ENCODE results near the gene IFT172.
"Not testable (repeated sequence)": the region's sequence is repeated elsewhere in the genome, so short reads cannot be mapped to it uniquely, and the experiment has no call there.

The IFT172 gene, protein sequence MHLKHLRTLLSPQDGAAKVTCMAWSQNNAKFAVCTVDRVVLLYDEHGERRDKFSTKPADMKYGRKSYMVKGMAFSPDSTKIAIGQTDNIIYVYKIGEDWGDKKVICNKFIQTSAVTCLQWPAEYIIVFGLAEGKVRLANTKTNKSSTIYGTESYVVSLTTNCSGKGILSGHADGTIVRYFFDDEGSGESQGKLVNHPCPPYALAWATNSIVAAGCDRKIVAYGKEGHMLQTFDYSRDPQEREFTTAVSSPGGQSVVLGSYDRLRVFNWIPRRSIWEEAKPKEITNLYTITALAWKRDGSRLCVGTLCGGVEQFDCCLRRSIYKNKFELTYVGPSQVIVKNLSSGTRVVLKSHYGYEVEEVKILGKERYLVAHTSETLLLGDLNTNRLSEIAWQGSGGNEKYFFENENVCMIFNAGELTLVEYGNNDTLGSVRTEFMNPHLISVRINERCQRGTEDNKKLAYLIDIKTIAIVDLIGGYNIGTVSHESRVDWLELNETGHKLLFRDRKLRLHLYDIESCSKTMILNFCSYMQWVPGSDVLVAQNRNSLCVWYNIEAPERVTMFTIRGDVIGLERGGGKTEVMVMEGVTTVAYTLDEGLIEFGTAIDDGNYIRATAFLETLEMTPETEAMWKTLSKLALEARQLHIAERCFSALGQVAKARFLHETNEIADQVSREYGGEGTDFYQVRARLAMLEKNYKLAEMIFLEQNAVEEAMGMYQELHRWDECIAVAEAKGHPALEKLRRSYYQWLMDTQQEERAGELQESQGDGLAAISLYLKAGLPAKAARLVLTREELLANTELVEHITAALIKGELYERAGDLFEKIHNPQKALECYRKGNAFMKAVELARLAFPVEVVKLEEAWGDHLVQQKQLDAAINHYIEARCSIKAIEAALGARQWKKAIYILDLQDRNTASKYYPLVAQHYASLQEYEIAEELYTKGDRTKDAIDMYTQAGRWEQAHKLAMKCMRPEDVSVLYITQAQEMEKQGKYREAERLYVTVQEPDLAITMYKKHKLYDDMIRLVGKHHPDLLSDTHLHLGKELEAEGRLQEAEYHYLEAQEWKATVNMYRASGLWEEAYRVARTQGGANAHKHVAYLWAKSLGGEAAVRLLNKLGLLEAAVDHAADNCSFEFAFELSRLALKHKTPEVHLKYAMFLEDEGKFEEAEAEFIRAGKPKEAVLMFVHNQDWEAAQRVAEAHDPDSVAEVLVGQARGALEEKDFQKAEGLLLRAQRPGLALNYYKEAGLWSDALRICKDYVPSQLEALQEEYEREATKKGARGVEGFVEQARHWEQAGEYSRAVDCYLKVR (N-terminal part only)

DNA sequence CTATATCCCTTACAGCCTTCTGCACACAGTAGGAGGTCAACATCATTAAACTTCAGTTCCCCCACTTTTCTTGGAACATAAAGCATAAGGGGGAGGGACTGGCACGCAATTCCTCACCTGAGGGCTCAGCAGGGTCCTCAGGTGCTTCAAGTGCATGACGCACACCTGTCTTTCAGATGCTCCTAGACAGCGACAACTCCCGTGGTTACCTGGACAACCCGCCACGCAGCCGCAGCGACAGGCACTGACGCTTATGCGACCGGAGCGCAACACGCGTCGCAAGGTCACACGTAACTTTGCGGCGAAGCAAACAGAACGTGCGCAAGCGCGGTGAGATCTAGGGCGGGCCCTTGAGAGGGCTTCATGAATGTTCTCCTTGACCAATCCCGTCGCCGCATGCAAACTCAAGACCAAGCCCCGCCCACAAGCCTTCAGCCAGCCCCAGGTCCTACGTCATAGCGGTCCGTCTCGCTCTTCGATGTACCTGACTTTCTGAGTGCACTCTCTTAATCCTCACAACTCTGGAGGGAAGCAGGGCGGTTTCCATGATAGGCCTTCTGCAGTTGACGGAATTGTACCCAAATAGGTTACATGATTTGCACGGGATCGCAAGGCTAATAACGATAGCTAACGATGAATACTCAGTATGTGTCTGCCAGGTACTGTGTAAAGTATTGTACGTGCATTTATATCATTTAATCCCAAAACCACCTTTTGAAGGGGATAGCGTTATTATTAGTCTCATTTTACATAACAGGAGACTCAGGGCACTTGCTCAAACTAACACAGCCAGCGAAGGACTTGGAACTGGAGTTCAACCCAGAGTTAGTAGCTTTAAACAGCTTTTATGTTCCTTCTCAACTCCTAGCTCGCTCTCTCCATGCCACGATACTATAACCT is at the start of gene IFT172:
IFT172 (minus strand) TSS at position 246 of the 900 bp plus-strand sequence; CDS start at position 156, 90 bp downstream.
- peak; percentile 98 for DNase-seq (ENCODE audit: low read depth)

DNA sequence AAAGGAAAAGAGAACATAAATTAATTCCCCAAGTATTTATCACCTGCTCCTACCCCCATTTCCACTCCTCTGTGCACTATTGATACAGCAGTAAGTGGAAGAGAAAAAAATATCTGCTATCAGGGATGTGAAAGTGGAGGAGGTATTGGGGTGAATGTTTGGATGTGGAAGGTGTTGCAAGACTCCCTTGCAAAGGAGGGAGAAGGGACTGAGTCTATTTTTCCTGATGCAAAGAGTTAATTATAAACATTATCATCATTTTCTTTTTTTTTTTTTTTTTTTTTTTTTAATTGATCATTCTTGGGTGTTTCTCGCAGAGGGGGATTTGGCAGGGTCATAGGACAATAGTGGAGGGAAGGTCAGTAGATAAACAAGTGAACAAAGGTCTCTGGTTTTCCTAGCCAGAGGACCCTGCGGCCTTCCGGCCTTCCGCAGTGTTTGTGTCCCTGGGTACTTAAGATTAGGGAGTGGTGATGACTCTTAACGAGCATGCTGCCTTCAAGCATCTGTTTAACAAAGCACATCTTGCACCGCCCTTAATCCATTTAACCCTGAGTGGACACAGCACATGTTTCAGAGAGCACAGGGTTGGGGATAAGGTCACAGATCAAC is 49.4 kb upstream of the IFT172 start:
- DNase-seq (ENCODE audit: low read depth): not testable (repeated sequence)

DNA sequence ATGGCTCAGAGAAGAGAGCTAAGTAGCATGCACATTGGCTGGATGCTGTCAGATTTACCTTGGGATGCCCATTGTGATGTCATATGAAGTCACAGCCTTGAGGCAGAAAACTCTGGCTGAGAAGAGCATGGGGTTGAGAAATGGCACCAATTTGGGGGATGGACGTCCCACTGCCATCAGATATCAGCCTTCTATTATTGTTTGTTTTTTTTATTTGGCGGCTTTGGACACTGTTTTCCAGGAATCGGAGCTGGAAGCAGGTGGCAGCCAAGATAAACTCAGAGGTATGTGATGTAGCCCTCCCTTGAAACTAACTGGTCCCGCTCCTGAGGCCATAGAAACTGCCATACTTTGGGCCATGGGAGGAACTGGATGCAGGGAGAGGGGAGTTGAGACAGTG is 47.7 kb upstream of the IFT172 start:
- DNase-seq (ENCODE audit: low read depth): no peak

DNA sequence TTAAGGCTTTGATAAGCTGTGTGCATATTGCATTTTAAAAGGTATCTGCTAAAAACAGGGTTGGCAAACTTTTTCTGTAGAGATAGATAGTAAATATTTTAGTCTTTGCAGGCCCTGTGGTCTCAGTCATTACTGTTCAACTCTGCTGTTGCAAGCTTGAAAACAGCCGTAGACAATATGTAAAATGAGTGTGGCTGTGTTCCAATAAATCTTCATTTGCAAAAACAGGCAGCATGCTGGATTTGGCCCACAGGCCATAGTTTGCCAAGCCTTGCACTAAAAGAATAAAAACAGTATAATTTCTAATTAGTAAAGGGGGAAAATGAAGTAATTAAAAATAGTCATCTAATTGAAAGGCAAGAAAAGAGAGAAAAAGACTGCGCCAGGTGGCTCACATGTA is 42.4 kb upstream of the IFT172 start:
- no peak for DNase-seq (ENCODE audit: low read depth)

DNA sequence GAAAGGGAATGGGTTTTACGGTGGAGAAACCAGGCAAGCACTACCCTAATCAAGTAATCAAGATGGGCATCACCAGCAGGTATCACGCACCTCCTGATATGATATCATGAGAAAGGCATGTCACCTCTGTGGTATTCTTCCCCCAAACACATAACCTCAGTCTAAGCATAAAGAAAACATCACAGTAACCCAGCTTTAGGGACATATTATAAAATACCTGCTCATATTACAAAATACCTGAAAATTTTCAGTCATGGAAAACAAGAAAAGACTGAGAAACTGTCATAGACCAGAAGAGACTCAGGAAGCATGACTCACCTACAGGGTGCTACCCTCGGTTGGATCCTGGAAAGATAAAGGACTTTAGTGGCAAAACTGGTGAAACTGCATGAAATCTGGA is 37.6 kb upstream of the IFT172 start:
- DNase-seq (ENCODE audit: low read depth): no peak

DNA sequence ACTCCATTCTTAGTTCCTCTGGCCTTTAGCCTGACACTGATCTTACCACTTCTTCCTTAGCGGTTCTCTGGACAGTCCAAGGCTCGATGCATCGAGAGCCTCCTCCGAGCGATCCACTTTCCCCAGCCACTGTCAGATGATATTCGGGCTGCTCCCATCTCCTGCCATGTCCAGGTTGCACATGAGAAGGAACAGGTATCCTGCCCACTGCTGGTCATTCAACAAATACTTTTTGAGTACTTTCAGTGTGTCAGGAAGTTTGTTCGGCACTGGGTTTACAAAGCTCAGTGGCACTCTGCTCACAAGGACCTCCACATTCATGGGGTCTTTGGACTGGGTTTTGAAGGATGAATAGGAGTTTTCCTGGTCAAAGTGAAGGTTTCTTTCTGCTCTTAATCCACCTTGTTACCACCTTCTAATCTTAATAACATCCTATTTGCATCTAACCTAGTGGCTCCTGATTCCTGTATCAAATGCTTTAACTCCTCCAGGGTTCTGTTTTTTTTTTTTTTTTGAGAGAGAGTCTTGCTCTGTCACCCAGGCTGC is 32.9 kb upstream of the IFT172 start:
- DNase-seq (ENCODE audit: low read depth): no peak

DNA sequence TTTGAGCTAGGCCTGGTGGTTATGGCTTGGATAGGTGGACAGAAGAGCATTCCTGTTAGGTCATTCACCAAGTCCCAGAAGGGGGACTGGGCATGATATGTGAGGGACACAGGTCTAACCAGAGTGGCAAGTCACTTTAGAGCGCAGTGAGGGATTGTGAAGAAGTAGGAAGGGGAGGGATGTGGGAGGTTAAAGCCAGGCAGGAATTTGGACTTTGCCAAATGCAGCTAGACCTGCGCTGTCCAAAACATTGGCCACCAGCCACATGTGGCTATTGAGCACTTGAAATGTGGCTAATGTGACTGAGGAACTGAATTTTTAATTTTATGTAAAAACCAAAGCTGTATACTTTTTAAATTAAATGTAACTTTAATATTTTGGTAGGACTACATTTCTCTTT is 30.8 kb upstream of the IFT172 start:
- DNase-seq (ENCODE audit: low read depth): no peak

DNA sequence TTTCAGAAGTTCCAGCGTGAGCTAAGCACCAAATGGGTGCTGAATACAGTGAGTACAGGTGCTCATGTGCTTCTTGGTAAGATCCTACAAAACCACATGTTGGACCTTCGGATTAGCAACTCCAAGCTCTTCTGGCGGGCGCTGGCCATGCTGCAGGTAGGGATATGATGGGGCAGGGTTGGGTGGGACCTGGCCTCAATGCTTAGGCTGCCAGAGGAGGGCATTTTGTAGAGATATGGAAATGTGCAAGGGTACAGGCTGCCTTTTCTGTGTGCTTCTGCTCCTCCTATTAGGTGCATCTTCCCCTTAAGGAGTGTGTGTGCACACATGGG is 29.2 kb upstream of the IFT172 start:
- no peak for DNase-seq (ENCODE audit: low read depth)

DNA sequence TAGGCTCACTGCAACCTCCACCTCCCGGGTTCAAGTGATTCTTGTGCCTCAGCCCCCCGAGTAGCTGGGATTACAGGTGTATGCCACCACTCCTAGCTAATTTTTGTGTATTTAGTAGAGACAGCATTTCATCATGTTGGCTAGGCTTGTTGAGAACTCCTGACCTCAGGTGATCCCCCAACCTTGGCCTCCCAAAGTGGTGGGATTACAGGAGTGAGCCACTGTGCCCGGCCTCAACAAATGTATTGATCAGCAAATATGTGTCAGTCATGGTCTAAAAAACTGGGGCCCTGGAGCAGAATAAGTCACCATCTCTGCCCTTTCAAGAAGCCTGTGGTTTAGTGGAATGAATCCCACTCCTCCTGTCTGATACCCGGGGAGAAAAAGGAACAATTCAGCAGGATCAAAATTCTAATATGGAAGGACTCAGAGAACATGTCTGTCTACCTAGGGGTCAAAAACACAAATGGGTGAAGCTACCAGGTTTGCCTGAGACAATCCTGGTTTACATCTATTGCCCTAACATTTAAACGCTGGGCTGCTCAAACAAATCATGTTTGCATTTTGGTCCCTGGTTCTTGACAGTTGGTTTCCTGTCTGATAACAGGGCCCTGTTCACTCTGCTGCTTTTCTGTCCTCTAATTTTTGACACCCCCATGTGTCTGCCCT is 28.7 kb upstream of the IFT172 start:
- no peak for DNase-seq (ENCODE audit: low read depth)

DNA sequence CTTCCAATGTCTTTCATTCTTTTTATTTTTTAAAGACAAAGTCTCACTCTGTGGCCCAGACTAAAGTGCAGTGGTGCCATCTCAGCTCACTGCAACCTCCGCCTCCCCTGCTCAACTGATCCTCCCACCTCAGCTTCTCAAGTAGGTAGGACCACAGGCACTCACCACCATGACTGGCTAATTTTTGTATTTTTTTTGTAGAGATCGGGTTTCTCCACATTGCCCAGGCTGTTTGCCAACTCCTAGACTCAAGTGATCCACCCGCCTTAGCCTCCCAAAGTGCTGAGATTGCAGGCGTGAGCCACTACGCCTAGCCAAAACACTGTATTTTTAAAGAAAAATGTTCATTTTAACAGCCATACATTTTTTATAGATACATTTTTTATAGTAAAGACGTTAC is 19.8 kb upstream of the IFT172 start:
- no peak for DNase-seq (ENCODE audit: low read depth)

DNA sequence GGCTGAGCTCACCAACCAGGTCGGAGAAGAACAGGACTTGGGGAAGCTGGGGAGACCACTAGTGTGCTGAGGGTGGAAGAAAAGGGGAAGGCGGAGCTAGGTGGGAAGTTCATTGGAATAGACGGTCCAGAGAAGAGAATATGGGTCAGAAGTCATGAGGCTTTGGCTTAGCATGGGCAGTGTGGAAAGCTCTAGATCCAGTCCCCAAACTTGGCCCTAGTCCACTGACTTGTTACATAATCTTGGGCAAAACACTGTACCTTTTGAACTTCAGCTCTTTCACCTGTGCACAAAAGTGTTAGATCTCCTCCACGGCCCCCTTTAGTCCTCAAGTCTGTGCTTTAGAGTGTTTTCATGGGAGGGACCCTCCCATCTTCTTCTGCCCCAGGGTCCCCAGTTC is 17.8 kb upstream of the IFT172 start:
- DNase-seq (ENCODE audit: low read depth): no peak

DNA sequence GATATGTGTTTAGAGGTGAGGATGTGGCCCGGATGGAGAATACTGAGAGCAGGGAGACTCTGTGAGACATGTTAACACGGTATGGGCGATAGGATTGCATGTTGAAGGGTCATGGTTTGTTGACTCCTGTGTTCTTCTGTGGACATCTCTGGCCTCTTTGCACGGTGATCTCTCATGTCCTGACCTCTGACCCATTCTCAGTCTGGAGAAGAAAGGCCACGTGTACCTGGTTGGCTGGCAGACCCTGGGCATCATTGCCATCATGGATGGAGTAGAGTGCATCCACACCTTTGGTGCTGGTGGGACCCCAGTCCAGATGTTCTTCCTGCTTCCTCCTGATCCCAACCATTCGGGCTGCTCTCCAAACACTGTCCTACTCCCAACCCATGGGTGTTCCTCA is 17.0 kb upstream of the IFT172 start:
- no peak for DNase-seq (ENCODE audit: low read depth)

DNA sequence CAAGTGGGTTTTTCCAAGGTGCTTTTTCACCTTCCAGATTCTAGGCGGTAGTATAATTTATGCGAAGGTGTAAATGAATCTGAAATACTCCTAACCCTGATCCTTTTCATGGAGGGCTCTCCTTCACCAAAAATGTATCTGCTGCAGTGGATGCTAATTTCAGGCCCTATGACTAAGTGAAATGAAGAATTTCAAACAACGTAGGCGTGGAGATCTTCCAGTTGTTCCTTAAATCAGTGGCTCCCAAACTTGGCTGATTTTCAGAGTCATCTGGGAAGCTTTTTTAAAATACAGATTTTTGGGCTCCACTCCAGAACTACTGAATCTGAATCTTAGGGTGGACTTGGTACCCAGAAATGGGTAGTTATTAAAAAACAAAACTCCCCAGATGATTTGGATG is 12.6 kb upstream of the IFT172 start:
- no peak for DNase-seq (ENCODE audit: low read depth)

DNA sequence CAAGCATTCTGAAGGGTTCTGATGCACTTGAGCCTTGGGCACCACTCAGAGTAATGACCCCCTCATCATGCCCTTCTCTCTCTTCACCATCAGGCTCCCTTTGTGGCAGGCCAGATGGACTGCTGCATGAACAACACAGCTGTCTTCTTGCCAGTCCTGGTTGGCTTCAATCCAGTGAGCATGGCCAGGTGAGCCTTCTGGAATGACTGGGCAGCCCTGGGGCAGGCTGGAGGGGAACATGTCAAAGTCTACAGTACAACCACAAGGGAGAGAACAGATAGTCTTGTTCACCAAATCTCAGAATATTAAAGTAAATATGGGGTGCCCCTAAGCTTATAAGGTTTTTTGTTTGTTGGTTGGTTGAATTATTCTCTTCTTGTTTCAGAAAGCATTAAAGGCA is 11.5 kb upstream of the IFT172 start:
- DNase-seq (ENCODE audit: low read depth): no peak

DNA sequence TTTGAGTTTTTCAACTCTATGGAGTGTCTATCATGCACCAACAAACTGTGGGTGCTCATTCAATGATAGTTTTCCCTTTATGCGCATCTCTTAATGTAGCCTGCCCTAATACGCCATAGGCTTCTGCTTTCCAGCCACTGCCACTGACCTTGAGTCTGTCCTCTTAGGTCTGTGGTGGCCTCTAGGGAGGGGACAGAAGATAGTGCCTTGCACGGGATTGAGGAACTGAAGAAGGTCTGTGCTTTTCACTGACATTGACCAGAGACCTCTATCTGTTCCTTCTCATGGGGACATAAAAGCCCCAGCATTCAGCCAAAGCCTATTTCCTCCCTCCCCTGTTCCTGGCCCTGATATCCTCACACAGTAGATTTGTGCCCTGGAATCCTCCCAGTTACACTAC is 9.4 kb upstream of the IFT172 start:
- DNase-seq (ENCODE audit: low read depth): no peak

DNA sequence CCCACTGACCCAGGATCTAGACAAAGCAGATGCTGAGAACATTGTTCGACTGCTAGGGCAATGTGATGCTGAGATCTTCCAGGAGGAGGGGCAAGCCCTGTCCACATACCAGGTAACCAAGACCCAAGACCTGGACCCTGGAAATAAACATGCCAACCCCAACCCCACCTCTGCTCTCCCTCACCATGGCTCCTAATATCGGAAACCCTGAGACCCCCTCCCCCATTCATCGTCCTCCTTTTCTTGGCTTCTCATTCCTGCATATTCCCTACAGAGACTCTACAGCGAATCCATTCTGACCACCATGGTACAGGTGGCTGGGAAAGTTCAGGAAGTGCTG is 7.7 kb upstream of the IFT172 start:
- DNase-seq (ENCODE audit: low read depth): no peak

DNA sequence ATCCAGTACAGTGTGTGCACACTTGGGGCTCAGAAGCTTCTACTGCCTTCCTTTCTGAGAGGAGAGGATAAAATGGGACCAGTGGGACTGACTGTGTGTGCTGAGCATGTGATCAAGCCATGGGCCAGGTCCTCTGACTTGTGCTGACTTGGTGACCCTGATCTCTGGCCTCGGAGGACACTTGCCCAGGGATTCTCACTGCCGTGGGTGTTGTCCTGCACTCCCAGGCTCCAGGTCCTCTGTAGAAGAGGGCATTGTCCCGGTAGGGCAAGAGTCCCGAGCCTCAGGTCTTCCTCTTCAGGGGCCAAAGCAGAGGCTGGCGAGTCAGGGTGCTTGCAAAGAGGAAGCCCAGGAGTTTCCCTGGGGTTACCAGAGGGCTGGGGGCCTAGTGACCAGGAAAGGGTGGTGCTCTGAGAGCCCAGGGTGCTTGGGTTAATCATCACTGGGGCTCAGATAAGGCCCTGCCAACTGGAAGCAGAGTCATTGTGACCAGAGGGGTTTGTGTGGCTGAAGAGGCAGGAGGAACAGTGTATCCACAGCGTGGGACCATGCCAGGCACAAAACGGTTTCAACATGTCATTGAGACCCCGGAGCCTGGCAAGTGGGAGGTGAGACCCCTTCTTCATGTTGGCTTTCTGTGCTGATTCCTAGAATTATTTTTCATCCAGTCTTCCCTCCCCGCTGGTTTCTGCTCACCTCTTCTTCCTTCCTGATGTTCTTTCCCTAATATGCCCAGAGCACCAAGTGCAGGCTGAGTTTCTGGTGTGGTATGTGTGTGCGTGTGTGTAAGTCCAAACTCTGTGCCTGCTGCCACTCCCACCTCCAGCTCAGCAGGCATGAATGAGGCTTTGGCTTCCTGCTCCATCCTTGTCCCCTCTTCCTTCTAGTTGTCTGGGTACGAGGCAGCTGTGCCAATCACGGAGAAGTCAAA is 7.1 kb upstream of the IFT172 start, which contains the start of gene GCKR:
GCKR (plus strand) TSS at position 483 of the 931 bp plus-strand sequence; CDS start at position 549, 66 bp downstream.
- DNase-seq (ENCODE audit: low read depth): no peak

DNA sequence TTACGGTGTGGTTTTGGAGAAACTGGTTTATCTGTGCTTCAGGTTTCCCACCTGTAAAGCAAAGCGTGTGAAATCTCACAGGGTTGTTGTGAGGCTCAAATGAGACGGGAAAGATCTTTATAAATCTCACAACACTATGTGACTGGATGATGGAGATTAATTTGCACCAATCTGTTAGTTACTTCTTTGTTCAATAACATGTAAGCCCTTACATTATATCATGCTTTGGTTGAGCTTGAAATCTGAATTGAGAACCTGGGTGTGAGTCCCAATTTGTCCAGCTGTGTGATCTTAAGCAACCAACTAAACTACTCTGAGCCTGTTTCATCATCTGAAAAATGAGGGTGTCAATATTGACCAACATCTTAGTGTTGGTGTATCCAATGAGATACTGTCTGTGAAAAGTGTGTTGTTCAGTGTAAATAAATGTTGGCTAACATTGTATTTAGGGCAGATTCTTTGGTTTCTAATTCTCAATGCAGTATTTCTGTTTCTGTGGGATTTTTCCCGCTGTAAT is 6.4 kb upstream of the IFT172 start:
- no peak for DNase-seq (ENCODE audit: low read depth)
